DND-41 (cell line): ENCODE results near the gene PUSL1.

Source experiments
- ATAC-seq: fragments of 200-7000 bp; cut with Tn5 transposase; 3 replicates; pipeline ENCODE4 v1.9.1; 2021; ENCODE audit warnings: low read depth; ENCODE audit not compliant: insufficient read depth
- DNase-seq: peaks from one replicate; pipeline ENCODE4 v3.0.0-alpha.2; 2020
- H2AFZ ChIP-seq: 2 replicates; pipeline ENCODE4 v1.6.0; 2012; ENCODE audit warnings: low read depth, low read length
- H3K27ac ChIP-seq: 2 replicates; pipeline ENCODE4 v1.5.1; 2012; ENCODE audit warnings: low read length, inconsistent platforms
- H3K27me3 ChIP-seq: fragments of 200-600 bp; sonication (generic); 2 replicates; pipeline ENCODE4 v1.6.0; 2012; ENCODE audit warnings: low read length, mild to moderate bottlenecking, inconsistent platforms; ENCODE audit not compliant: insufficient read depth, poor library complexity
- H3K36me3 ChIP-seq: 2 replicates; pipeline ENCODE4 v1.5.1; 2012; ENCODE audit warnings: low read length, inconsistent platforms; ENCODE audit not compliant: insufficient read depth
- H3K4me1 ChIP-seq: 2 replicates; pipeline ENCODE4 v1.5.1; 2012; ENCODE audit warnings: mild to moderate bottlenecking, low read length; ENCODE audit not compliant: insufficient read depth
- H3K4me2 ChIP-seq: 2 replicates; pipeline ENCODE4 v1.6.0; 2012; ENCODE audit warnings: mild to moderate bottlenecking, moderate library complexity, low read length, inconsistent platforms; ENCODE audit not compliant: insufficient read depth
- H3K4me3 ChIP-seq, 2 experiments: fragments of 200-600 bp in 1 of 2; shearing (Covaris generic) in 1 of 2; 2 replicates each; pipeline ENCODE4 v1.5.1; 2012 to 2016; ENCODE audit warnings: inconsistent platforms in 2 of 2, low read length in 2 of 2, mild to moderate bottlenecking in 2 of 2, low read depth in 1 of 2, moderate library complexity in 1 of 2
- H3K79me2 ChIP-seq: 2 replicates; pipeline ENCODE4 v1.6.0; 2012; ENCODE audit warnings: low read length, inconsistent platforms; ENCODE audit not compliant: insufficient read depth
- H3K9ac ChIP-seq: 2 replicates; pipeline ENCODE4 v1.6.0; 2012; ENCODE audit warnings: low read depth, mild to moderate bottlenecking, inconsistent platforms, low read length, moderate library complexity
- H3K9me3 ChIP-seq: 2 replicates; pipeline ENCODE4 v1.5.1; 2012; ENCODE audit warnings: low read length, moderate library complexity, mild to moderate bottlenecking, inconsistent platforms; ENCODE audit not compliant: insufficient read depth, severe bottlenecking
- H4K20me1 ChIP-seq: 2 replicates; pipeline ENCODE4 v1.6.0; 2012; ENCODE audit warnings: low read length; ENCODE audit not compliant: insufficient read depth
- CTCF ChIP-seq: IDR thresholded peaks from 2 replicates; pipeline ENCODE4 v1.5.1; 2012; ENCODE audit warnings: borderline replicate concordance, low read length, moderate library complexity, mild to moderate bottlenecking; ENCODE audit not compliant: poor library complexity, severe bottlenecking; ENCODE audit errors: extremely low read depth
- EZH2 ChIP-seq: IDR thresholded peaks from 3 replicates; pipeline ENCODE4 v1.6.1; 2012; ENCODE audit warnings: borderline replicate concordance, low read depth, mild to moderate bottlenecking, moderate library complexity, low read length, inconsistent platforms; ENCODE audit not compliant: severe bottlenecking

PUSL1 gene

GRCh38 chr1:1317420-1317819 is 9.0 kb downstream of the PUSL1 start:
- Histone ChIP-seq H3K9ac (no peak overlapping the region), H3K27me3 (no peaks in the 10 kb centered on the region), H2AFZ (no peak overlapping the region), H3K4me3 (no peak overlapping the region), H3K79me2 (peaks cover 82% of the 10 kb centered on the region), H3K9me3 (no peaks in the 10 kb centered on the region), H3K4me1 (peaks cover 22% of the 10 kb centered on the region), H4K20me1 (peaks cover 78% of the 10 kb centered on the region), H3K36me3 (peaks cover 82% of the 10 kb centered on the region), H3K4me2 (no peak overlapping the region), H3K27ac (no peak overlapping the region)
- no peak for DNase-seq
- no peak for ATAC-seq
- no peak for TF ChIP-seq CTCF
- TF ChIP-seq EZH2, result no peak

- ATAC-seq, result no peak
- H3K4me1 ChIP-seq, result peaks cover 28% of the 10 kb centered on the region
- H3K27ac ChIP-seq, result no peak overlapping the region
- no peak for TF ChIP-seq CTCF
- no peak for TF ChIP-seq EZH2
- no peak overlapping the region for H2AFZ ChIP-seq
- H3K9me3 ChIP-seq, result no peaks in the 10 kb centered on the region
- H3K9ac ChIP-seq, result no peak overlapping the region
- H4K20me1 ChIP-seq, result peaks cover 76% of the 10 kb centered on the region
- H3K79me2 ChIP-seq, result peaks cover 81% of the 10 kb centered on the region
- H3K36me3 ChIP-seq, result peaks cover 80% of the 10 kb centered on the region
- H3K27me3 ChIP-seq, result no peaks in the 10 kb centered on the region
- no peak for DNase-seq
- no peak overlapping the region for H3K4me3 ChIP-seq
- H3K4me2 ChIP-seq, result no peak overlapping the region
Measured at GRCh38 chr1:1318131-1318652, 9.8 kb downstream of the PUSL1 start.

GRCh38 chr1:1318777-1319645 is 10.6 kb downstream of the PUSL1 start:
- Histone ChIP-seq H3K9me3 (no peaks in the 10 kb centered on the region), H3K27me3 (no peaks in the 10 kb centered on the region), H4K20me1 (peaks cover 73% of the 10 kb centered on the region), H3K4me2 (no peak overlapping the region), H3K79me2 (peaks cover 79% of the 10 kb centered on the region), H3K36me3 (peaks cover 74% of the 10 kb centered on the region), H2AFZ (no peak overlapping the region), H3K4me3 (no peak overlapping the region), H3K27ac (no peak overlapping the region), H3K9ac (no peak overlapping the region), H3K4me1 (peaks cover 33% of the 10 kb centered on the region)
- TF ChIP-seq CTCF (no peak), EZH2 (no peak)
- DNase-seq (no peak), ATAC-seq (no peak)

GRCh38 chr1:1319646-1319941 is 11.2 kb downstream of the PUSL1 start:
- H3K4me3 ChIP-seq, result no peak overlapping the region
- H4K20me1 ChIP-seq, result peaks cover 67% of the 10 kb centered on the region
- H3K27me3 ChIP-seq, result no peaks in the 10 kb centered on the region
- no peak overlapping the region for H2AFZ ChIP-seq
- no peak for TF ChIP-seq EZH2
- TF ChIP-seq CTCF, result no peak
- no peak overlapping the region for H3K9ac ChIP-seq
- DNase-seq, result no peak
- no peaks in the 10 kb centered on the region for H3K9me3 ChIP-seq
- no peak overlapping the region for H3K4me2 ChIP-seq
- peaks cover 79% of the 10 kb centered on the region for H3K79me2 ChIP-seq
- no peak for ATAC-seq
- peaks cover 68% of the 10 kb centered on the region for H3K36me3 ChIP-seq
- H3K4me1 ChIP-seq, result peaks cover 33% of the 10 kb centered on the region
- no peak overlapping the region for H3K27ac ChIP-seq
